EH (cell line): ENCODE results near the gene YIPF3.
A peak's percentile ranks its signal among the peaks of the same experiment; 100 is the strongest.
"Not testable (repeated sequence)": the region's sequence is repeated elsewhere in the genome, so short reads cannot be mapped to it uniquely, and the experiment has no call there.

Source experiments
- DNase-seq: peaks from one replicate; pipeline ENCODE4 v3.0.0-alpha.2; 2015; ENCODE audit warnings: low read depth

Gene YIPF3

DNA sequence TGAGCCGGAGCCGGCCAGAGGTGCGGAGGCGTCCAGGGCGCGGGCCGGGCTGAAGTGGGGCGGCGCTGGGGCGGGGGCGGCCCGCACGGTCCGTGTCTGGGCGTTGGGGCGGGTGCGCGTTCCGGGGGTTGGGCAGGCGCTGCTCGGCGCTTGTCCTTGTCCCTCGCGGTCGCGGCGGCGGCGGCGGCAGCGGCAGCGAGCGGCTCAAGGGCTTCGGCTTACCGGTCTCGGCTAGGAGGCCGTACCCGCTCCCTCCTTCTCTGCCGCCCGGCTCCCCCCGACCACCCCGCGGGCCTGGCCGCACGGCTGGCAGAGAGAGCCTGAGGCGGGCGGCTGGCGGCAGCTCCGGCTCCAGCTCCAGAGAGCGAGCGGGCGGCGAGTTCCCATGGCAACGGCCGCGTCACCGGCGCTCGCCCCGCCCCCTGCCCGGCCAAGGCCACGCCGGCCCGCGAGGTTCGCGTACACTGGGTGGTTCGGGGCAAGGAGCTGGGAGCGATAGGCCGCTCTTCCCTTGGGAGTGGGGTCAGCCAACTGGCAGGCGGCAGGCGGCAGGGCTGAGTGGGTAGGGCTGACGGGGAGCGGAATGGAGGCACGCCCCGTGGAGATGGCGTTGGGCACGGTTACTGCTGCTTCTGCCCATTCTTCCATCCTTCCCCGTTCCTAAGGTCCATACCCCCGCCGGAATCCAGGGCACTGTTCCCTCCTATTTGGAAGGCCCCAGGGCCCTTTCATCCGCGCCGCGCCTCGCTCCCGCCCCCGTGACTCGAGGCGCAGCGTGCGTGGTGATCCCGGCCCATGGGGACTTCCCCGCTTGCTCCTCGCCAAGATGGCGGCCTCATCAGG lies 6.5 kb downstream of the YIPF3 start, which contains the start of gene LRRC73:
TSS of gene LRRC73 (minus strand) at position 363 of the 843 bp plus-strand sequence. CDS start 561 bp downstream, outside the sequence.
- DNase-seq = peak; percentile 83

DNA sequence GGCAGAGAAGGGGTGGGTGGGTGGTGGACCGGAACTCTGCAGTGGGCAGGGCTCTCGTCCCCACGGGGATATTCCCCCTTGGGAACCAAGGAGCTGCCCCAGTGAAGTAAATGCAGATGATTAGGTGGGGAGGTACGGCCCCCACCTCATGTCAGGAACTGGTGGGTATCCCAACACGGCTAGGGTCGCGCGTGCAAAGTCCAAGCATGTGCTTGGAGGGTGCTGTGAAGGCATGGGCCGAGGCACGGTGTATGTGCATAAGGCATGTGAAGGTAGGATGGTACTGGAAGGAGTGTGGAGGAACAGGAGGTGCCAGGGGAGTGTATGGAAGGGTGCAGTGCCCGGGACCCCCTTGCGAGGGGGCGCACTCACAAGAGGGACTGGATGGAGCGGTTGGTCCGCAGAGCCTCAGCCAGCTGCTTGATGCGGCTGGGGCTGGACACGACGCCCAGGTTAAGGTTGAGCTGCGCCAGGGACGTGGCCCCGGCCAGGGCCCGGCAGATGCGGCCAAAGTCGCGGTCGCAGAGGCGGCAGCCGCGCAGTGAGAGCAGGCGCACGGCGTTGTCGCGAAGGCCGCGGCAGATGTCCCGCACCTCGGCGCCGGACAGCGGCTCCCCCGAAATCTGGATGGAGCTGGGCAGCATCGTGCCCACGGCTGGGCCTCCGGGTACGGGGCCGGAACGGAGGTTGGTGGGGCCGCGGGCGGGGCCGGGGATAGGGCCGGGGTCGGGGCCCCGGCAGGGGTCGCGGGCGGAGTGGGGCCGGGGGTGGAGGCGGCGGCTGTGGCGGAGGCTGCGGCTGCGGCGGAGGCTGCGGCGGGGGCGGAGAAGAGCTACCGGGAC lies 7.4 kb downstream of the YIPF3 start:
- DNase-seq = no peak

DNA sequence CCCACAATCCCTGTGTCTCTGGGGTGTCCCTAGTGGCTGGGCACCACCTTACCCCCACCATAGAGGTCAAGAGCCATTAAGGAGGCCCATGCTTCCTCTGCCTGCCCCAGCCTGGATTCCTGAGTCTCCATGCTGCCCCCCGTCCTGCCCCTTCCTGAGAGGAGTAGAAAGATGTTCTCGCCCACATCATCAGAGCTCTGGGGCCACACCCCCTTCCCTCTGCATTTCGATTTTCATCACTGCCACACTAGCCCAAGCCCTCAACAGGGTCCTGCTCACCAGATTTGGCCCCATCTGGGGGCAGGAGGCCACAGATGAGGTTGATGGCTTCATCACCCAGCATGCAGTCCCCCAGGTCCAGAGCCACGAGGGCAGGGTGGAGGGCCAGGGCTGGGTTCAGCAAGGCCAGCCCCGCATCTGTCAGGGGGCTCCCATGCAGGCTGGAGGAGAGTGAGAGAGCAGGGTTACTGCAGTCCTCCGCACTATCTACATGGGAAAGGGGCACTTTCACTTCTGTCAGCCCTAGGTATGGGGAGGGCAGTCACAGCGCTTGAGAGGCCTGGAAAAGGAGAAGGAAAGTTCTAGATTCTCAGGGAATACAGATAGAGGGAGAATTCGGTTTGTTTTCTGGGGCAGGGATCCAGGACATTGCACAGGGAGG lies 8.1 kb downstream of the YIPF3 start:
- no peak for DNase-seq

DNA sequence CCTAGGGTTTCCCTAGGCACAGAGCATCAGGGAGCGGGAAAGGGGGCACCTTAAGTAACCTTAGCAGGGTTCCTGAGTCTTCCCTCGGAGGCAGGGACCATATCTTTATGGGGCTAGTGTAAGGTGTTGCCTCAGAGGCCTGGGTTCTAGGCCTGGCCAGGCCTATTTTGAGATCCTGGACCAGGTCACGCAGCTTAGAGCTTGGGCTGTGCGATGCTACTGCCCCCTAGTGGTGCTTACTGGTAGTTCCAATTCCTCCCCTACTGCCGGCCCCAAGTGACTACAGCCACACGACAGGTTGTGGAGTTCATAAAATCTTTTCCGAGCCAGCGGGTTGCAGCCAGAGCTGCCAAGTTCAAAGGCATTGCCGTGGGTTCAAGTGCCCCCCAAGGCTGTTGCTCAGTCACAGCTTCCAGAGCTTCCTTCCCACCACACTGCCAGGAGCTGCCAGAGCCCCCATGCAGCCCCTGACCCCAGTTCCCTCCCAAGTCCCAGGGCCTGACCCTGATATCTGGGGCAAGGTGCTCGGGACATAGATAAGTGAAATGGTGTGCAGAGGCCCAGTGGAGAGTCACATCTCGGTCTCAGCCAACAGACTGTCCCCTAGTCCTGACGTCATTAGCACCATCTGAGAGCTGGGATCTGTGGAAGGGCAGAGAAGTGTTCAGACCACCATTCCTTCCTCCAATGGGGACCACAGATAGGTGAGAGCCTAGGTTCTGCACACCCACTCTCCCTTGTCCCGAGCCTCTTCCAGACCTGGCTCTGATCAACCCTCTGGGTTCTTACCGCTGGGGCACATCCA lies 9.9 kb downstream of the YIPF3 start:
- DNase-seq = peak; percentile 79

DNA sequence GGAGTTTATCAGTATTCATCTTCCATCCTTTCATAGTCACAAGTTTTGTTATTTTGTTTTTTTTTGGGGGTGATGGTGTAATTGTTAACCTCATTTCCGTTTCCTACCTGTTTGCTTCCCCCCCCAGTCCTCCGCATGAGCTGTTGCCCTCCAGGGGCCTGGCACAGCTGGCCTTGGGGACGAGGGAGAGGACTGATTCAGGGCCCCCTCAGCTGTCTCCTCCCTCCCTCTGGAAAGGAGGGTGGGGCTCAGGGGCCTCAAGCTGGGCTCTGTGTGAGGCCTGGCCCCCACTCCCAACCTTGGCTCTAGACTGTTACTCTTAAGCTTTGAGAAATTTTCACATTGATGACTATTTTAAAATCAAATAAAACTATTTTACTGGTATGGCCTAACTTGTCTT lies 10.6 kb downstream of the YIPF3 start:
- DNase-seq = no peak

DNA sequence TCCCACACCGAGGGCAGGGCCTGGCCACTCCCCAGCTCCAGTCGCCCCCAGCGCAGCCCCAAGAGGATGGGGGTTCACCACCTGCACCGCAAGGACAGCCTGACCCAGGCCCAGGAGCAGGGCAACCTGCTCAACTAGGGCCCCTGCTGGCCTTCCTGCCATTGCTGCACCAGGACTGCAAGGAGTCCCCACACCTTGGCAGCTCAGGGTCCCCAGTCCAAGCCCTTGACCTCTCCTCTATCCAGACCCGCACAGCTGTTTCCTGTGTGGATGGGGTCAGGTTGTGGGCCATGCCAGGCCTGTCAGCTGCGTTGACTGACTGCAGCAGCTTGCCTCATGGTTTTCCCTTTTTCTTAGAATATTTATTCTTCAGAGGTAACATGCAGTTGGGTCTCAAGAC lies 11.0 kb downstream of the YIPF3 start:
- DNase-seq = no peak

DNA sequence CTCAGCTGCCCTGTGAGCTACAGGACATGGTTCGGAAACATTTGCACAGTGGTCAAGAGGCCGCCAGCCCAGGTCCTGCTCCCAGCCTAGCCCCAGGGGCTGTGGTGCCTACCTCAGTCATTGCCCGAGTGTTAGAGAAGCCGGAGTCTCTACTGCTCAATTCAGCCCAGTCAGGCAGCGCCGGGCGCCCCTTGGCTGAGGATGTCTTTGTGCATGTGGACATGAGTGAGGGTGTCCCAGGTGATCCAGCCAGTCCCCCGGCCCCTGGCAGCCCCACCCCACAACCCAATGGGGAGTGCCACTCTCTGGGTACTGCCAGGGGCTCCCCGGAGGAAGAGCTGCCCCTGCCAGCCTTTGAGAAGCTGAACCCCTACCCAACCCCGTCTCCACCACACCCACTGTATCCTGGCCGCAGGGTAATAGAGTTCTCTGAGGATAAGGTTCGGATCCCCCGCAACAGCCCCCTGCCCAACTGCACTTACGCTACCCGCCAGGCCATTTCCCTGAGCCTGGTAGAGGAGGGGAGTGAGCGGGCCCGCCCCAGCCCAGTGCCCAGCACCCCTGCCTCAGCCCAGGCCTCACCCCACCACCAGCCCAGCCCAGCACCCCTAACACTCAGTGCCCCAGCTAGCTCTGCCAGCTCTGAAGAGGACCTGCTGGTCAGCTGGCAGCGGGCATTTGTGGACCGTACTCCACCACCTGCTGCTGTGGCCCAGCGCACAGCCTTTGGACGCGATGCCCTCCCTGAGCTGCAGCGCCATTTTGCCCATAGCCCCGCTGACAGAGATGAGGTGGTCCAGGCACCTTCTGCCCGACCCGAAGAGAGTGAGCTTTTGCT lies 11.8 kb downstream of the YIPF3 start:
- DNase-seq = no peak

DNA sequence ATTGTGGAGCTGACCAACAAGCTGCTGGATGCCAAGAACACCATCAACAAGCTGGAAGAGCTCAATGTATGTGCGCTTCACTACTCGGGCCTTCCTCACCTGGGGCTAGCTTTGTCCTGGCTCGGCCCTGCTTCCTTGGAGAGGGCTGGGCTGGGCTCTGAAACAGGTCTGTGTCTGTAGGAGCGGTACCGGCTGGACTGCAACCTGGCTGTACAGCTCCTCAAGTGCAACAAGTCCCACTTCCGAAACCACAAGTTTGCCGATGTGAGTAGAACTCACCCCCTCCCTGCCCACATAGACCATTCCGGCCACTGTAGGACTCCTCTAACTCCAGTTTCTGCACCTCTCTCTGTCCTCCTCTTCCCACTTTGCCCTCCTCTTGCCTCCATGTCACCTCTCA lies 13.3 kb downstream of the YIPF3 start:
- DNase-seq = no peak

DNA sequence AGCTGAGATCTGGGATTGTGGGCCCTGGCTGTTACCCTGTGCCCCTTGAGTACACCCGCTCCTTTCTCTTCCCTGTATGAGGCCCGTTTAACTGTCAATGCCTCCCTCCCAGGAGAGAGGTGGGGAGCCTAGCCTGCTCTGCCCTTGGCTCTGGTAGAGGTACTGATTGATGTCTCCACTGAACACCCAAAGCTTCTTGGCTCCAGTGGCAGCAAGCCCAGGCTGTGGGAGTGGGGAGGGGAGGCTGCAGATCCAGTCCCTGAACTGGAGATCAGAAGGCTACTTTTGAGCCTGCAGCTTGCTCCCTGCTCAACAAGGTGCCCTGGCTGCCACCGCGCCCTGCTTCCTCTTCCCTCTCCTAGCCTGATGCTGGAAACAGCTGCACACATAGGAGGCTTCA lies 14.1 kb downstream of the YIPF3 start:
- DNase-seq = no peak

DNA sequence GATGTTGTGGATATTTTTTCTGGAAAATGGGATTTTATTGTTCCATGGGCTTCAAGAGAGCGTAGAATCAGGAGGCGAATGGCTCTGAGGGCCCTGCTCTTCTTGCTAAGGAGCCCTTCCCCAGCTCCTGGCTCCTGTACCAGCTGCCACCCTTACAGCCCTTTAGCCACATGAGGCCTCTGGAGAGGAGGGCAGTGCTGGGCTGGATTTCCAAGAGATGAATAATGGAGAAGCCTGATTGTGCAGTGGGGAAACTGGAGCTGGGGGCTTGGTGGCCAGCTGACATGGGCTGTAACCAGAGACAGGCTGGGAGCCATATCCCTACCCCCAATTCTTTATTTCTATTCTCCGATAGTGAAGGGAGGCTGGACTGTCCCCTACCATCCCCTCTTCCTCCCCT lies 15.8 kb downstream of the YIPF3 start:
- no peak for DNase-seq

DNA sequence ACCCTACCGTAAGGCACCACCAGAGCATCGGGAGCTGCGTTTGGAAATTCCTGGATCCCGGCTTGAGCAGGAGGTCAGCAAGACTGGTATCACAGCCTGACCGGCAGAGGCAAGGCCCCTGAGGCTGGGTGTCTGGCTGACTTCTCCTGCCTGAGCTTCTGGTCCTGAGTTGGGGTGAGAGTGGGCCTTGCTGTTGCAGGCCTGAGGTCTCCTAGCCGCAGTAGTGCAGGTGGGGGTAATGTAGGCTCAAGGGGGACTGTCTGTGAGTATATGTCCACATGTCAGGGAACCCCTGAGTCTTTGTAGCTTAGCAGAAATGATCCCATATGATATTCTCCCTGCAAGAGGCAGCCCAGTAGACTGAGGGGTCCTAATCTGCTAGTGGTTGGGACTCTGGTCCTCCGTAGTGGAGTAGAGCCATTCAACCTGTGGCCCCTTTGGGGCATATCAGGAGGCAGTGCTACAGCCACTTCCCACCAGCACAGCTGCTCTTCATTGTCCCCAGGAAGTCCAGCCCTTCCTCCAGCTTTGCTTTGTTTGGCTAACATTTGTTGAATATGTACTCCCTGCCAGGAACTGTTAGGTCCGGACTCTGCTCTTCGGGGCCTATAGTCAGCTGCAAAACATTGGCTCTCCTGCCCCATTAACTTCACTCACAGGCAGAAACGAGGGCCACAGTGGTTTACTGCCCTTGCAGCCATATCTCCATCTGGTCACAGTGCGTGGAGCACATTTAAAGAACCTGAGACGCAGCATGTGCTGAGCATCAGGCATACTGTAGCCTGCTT lies 17.5 kb downstream of the YIPF3 start:
- no peak for DNase-seq

DNA sequence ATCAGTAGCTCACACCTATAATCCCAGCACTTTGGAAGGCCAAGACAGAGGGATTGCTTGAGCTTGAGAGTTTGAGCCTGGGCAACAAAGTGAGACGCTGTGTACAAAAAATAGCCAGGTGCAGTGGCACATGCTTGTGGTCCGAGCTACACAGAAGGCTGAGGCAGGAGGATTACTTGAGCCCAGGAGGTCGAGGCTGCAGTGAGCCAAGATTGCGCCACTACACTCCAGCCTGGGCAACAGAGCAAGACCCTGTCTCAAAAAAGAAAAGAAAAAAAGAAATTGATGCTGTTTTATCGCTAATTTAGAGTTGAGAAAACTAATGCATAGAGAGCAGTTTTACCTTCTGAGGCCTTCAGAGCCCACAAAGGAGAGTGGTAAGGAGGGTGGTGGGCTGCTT lies 18.4 kb downstream of the YIPF3 start:
- DNase-seq = not testable (repeated sequence)

DNA sequence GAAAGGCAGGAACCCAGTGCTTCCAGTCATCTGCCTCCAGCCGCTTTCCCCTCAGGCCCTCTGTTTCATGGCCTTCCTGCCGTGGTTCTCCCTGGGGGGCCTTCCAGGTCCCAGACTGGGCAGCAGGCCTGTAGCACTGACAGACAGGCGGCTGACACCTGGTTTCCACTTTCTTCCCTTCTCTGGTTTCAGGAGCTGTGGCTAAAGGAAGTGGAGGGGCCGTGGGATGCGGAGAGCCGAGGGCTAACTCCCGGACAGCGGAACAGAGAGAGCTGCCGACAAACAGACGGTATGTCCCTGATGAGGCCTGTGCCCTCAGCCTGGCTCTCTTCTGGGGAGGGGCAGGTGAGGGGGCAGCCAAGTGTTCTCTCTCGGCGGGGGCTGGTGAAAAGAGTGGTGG lies 19.0 kb downstream of the YIPF3 start:
- DNase-seq = no peak

DNA sequence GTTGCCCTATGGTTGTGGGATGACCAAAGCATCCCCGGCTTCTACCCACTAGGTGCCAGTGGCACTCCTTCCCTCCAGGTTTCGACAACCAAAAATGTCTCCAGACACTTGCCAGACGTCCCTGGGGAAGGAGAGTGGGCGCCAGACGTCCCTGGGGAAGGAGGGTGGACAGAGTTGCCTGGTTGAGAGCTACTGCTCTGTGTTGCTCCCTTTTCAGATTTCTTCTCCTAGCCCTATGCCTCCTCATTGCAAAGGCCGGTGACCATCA lies 19.7 kb downstream of the YIPF3 start:
- no peak for DNase-seq

DNA sequence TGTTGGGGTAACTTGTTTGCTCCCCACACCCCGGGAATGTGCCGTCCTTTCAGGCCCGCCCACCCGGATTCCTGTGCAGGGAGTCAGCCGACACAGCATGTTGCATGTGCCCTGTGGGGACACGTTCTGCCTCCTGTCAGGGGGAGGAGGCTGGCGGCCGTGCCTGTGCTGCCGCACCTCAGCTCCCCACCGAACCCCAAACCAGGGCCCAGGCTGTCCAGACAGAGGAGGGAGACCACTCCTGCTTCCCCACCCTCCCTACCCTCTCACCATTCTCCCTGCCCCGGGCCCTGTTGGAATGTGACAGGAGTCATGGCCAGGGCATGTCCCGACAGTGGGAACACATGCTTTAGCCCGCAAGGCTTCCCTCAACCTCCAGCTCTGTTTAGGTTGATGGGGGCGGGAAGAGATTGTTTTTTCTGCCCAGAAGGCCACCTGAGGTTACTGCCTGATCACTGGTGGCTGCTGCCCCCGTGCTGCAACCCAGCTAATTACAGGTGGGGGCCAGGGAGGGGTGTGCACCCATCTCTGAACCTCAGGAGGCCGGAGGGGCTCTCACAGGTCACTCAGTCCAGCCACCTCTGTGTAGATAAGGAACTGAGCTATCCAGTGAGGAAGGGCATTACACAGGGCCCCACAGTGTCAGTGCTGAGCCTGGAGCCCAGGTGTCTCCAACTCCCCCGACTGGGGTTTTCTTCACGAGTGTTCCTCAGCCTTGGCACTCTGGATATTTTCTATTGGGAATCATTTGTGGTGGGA lies 20.2 kb downstream of the YIPF3 start:
- peak; percentile 79 for DNase-seq

DNA sequence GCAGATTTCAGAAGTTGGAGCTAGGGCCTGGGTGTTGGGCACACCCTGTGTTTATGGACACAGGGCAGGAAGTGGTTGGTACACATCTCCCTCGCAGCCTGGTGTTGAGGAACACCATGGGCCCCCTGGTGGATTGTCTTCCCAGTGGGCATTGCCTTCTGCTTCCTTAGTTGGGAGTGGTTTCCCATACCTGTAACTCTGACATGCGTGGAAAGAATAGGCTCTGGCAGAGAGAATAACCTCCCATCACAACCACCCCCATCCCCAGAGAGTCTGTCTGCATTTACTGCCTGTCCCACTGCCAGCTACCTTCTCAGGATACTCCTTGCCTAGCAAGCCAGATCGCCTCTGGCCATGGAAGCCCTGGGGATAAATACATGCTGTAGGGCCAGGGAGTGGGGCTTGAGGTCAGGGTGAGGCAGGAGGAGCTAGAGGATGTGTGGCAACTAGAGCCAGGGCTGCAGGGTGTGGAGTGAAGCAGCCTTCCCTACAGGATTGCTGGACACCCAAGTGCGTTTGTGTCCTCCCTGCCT lies 21.3 kb downstream of the YIPF3 start:
- DNase-seq = peak; percentile 50

DNA sequence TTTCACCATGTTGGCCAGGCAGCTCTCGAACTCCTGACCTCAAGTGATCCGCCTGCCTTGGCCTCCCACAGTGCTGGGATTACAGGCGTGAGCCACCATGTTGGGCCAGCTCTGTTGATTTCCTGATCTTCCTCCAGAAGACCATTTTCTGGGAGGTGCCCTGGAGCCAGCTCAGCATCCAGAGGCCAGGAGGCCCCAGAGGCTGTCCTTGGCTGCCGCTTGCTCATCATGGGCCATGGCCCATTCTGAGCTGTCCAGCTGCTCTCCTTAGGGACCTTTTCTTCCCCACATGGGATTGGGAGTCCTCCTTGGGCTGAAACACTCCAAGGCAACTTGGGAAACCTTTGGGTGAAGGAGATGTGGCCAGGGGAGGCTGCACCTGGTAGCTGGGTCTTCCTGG lies 22.0 kb downstream of the YIPF3 start:
- DNase-seq = no peak

DNA sequence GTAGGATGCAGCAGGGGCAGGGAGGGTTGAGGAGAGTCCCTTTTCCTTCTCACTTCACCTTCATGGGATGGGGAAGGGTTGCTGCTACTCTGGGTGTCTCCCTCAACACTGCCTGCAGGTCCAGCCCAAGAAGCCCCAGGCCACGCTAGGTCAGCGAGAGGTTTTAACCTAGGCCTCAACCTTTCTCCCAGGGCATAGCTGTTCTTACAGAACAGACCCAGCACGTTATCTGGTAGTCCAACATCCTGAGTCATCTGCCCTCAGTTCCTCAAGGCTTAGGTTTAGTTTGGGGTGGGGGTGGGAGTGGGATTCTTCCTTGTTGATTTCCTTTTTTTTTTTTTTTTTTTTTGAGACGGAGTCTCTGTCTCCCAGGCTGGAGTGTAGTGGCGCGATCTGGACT lies 22.4 kb downstream of the YIPF3 start:
- DNase-seq = no peak

DNA sequence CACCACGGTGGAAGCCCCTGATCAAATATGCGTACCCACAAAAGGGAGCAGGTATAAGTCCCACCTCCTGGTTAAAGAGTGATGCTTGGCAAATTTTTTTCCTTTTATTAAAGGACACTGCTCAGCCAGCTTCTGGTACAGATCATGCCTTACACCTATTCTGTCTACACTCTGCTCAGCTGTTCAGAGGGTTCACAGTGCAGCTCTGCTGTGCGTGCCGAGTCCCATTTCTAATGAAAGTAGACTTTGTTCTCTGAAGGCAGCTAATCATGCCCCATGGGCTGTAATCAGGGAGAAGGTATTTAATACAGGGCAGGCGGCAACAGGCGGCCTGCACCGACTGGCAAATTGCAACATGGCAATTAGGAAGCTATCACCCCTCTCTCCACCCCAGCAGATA lies 22.9 kb downstream of the YIPF3 start:
- no peak for DNase-seq
